ENCODE data around the gene RAB30. TPM values are rescaled to one million over a fixed set of nuclear protein-coding genes. Genes with fewer than 3 reads are reported as not detected.
"Not testable (repeated sequence)": the region's sequence is repeated elsewhere in the genome, so short reads cannot be mapped to it uniquely, and the experiment has no call there.

Gene RAB30
- total RNA-seq, 1 donor from 2014 or later, result 12.3 TPM

DNA sequence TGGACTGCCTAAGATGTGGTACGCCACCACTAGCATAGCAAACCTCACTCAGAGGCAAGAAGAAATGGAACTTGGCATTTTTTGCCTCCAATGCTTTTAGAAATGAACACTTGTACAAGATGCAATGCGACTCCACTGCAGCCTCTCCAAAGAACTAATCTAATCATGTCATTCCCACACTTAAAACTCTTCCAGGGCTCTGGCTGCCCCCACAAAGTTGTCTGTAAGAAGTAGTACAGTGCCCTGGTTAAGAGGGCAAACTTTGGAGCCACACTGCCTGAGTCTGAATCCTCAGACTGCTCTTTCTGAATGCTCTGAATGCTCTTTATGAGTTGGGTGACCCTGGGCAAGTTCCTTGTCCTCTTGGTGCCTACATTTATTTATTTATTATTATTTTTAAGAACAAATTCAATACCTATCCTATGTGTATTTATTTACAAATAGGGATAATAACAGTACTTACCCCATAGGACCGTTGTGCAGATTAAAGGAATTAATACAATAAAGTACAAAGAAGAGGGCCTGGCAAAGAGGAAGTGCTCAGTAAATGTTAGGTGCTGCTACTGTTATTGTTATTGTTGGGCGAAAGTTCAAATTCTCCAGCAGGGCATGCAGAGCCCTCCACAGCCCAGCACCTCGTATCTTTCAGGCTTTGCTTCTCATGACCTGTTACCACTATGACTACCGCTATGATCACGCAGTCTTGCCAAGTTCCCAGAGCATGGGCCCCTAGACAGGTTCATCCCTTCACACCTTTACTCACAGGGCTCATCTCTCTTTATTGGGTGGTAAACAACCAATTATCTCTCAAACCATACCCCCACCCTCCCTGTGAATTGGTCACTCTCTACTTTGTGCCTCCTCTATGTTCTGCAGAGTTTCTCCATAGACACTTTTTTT lies 59.3 kb downstream of the RAB30 start:
- DNase-seq (ENCODE audit: low spot score), result no peak
- H3K27me3 Mint-ChIP-seq (ENCODE audit: insufficient read depth, low read depth), result no peaks in the 10 kb centered on the region
- peaks cover 24% of the 10 kb centered on the region for H3K4me1 Mint-ChIP-seq
- no peak overlapping the region for H3K9ac ChIP-seq
- no peaks in the 10 kb centered on the region for H3K9me3 ChIP-seq (ENCODE audit: low read depth)
- H3K27ac ChIP-seq, result no peak overlapping the region
- peaks cover 12% of the 10 kb centered on the region for H3F3A ChIP-seq (ENCODE audit: low read depth)
- no peaks in the 10 kb centered on the region for H3K79me2 ChIP-seq (ENCODE audit: low read depth)
- peaks cover 4% of the 10 kb centered on the region for H3K4me1 ChIP-seq
- H4K20me1 ChIP-seq (ENCODE audit: low read depth), result peaks cover 8% of the 10 kb centered on the region
- no peaks in the 10 kb centered on the region for H3K36me3 ChIP-seq
- no peak for TF ChIP-seq EZH2 (IDR thresholded peaks at IDR 0.05)
- no peak for TF ChIP-seq EZH2phosphoT487 (IDR thresholded peaks at IDR 0.05)
- TF ChIP-seq, protein P1, sequence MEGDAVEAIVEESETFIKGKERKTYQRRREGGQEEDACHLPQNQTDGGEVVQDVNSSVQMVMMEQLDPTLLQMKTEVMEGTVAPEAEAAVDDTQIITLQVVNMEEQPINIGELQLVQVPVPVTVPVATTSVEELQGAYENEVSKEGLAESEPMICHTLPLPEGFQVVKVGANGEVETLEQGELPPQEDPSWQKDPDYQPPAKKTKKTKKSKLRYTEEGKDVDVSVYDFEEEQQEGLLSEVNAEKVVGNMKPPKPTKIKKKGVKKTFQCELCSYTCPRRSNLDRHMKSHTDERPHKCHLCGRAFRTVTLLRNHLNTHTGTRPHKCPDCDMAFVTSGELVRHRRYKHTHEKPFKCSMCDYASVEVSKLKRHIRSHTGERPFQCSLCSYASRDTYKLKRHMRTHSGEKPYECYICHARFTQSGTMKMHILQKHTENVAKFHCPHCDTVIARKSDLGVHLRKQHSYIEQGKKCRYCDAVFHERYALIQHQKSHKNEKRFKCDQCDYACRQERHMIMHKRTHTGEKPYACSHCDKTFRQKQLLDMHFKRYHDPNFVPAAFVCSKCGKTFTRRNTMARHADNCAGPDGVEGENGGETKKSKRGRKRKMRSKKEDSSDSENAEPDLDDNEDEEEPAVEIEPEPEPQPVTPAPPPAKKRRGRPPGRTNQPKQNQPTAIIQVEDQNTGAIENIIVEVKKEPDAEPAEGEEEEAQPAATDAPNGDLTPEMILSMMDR (IDR thresholded peaks at IDR 0.05), result no peak
- H3K4me2 ChIP-seq, result no peak overlapping the region
- H3K27ac Mint-ChIP-seq, result no peak overlapping the region
- H2AFZ ChIP-seq (replicated peaks), result no peak overlapping the region
- H3K27me3 ChIP-seq, result no peaks in the 10 kb centered on the region
- H3K4me3 Mint-ChIP-seq, result no peak overlapping the region
- H3K9me3 Mint-ChIP-seq, result no peaks in the 10 kb centered on the region
- peaks cover 1% of the 10 kb centered on the region for H3K36me3 Mint-ChIP-seq
- H3K4me3 ChIP-seq, result no peak overlapping the region

DNA sequence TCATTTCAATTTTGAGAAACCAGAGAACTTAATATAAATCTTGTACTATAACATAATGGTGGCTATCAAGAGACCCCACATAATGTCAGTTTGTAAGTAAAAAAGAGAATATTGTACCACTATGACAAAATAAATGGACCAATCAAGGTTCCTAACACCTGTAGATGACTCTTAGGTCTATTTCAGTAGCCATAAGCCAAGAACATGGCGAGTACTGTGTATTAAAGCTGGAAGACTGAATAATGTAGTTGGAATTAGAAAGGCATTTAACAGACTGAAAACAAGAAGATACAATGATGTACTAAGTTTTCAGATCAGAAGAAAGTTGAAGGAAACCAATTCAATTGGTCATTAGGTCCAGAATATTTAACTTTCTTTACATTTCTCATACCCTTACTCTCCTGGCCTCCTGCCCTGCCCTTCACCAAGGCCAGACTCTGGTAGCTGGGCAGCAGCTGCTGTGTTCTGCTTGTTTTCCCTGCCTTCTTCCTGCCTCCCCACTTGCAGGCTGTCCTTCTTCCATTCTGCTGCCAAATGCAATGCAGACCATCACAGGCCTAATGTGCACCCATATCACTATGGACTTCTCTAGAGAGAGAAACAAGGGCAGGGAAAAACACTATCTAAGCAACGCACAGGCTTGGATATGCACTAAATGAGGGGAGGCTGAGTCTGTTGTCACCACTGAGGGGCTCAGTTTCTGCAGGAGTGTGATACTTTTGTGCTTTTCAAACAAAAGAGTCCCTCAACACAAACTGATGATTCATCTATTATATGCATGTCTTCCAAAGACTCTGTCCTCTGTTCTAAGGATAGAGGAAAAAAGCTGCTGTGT lies 60.1 kb downstream of the RAB30 start:
- H3K4me3 Mint-ChIP-seq, result no peak overlapping the region
- no peaks in the 10 kb centered on the region for H3K9me3 Mint-ChIP-seq
- Histone ChIP-seq H4K20me1 (ENCODE audit: low read depth) (peaks cover 9% of the 10 kb centered on the region), H3K4me2 (no peak overlapping the region), H3K4me1 (peaks cover 7% of the 10 kb centered on the region), H2AFZ (replicated peaks) (no peak overlapping the region), H3K36me3 (no peaks in the 10 kb centered on the region), H3F3A (ENCODE audit: low read depth) (peaks cover 18% of the 10 kb centered on the region), H3K4me3 (no peak overlapping the region), H3K27ac (no peak overlapping the region), H3K9me3 (ENCODE audit: low read depth) (no peaks in the 10 kb centered on the region), H3K27me3 (no peaks in the 10 kb centered on the region), H3K9ac (no peak overlapping the region), H3K79me2 (ENCODE audit: low read depth) (no peaks in the 10 kb centered on the region)
- H3K36me3 Mint-ChIP-seq, result peaks cover 1% of the 10 kb centered on the region
- no peak for DNase-seq (ENCODE audit: low spot score)
- H3K4me1 Mint-ChIP-seq, result peaks cover 33% of the 10 kb centered on the region
- no peak overlapping the region for H3K27ac Mint-ChIP-seq
- TF ChIP-seq EZH2 (IDR thresholded peaks at IDR 0.05) (no peak), EZH2phosphoT487 (IDR thresholded peaks at IDR 0.05) (no peak)
- TF ChIP-seq, protein P1 (IDR thresholded peaks at IDR 0.05), result no peak
- no peaks in the 10 kb centered on the region for H3K27me3 Mint-ChIP-seq (ENCODE audit: insufficient read depth, low read depth)

DNA sequence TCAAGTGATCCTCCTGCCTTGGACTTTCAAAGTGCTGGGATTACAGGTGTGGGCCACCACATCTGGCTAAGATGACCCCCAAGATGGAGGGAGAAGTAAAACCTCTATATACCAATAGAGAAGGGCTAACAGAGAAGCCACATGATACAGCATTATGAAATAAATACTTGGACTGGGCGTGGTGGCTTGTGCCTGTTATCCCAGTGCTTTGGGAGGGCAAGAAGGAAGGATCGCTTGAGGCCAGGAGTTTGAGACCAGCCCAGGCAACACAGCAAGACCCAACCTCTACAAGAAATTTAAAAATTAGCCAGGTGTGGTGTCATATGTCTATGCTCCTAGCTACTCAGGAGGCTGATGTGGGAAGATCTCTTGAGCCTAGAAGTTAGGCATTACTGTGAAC lies 61.7 kb downstream of the RAB30 start:
- Mint-ChIP-seq H3K9me3 (no peaks in the 10 kb centered on the region), H3K27me3 (ENCODE audit: insufficient read depth, low read depth) (no peaks in the 10 kb centered on the region)
- H3K36me3 ChIP-seq, result no peaks in the 10 kb centered on the region

DNA sequence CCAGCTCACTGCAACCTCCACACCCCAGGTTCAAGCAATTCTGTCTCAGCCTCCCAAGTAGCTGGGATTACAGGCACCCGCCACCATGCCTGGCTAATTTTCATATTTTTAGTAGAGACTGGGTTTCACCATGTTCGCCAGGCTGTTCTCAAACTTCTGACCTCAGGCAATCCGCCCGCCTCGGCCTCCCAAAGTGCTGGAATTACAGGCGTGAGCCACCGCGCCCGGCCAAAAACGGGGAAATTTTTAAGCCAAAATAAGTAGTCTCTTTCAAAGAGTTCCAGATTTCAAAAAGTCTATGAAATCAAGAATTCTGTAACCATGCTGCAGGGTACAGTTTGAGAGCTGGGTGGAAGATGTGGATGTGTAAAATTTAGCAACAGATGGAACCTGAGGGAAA lies 62.6 kb downstream of the RAB30 start:
- H3K27me3 Mint-ChIP-seq (ENCODE audit: insufficient read depth, low read depth); H3K36me3 ChIP-seq; DNase-seq (ENCODE audit: low spot score); H3K27me3 ChIP-seq; H3K36me3 Mint-ChIP-seq; H3K4me1 ChIP-seq; H3K9me3 ChIP-seq (ENCODE audit: low read depth); H3K27ac Mint-ChIP-seq; H3K9me3 Mint-ChIP-seq; H3K4me3 Mint-ChIP-seq; H3K79me2 ChIP-seq (ENCODE audit: low read depth); H2AFZ ChIP-seq (replicated peaks); H3K27ac ChIP-seq; H3K4me3 ChIP-seq; H3K9ac ChIP-seq; H4K20me1 ChIP-seq (ENCODE audit: low read depth); H3K4me2 ChIP-seq: not testable (repeated sequence)
- H3K4me1 Mint-ChIP-seq, result peaks cover 33% of the 10 kb centered on the region
- H3F3A ChIP-seq (ENCODE audit: low read depth), result peaks cover 18% of the 10 kb centered on the region

More for the DNA sequence above, 61.7 kb downstream of the RAB30 start:
- H3K27me3 ChIP-seq, result no peaks in the 10 kb centered on the region
- no peak for DNase-seq (ENCODE audit: low spot score)
- H3K4me3 Mint-ChIP-seq, result no peak overlapping the region
- H3K9ac ChIP-seq, result no peak overlapping the region
- H3K4me1 Mint-ChIP-seq, result peaks cover 33% of the 10 kb centered on the region
- H3K27ac Mint-ChIP-seq, result no peak overlapping the region
- peaks cover 9% of the 10 kb centered on the region for H4K20me1 ChIP-seq (ENCODE audit: low read depth)
- no peak overlapping the region for H3K27ac ChIP-seq
- H3K4me1 ChIP-seq, result peaks cover 7% of the 10 kb centered on the region
- H3K4me3 ChIP-seq, result no peak overlapping the region
- no peak overlapping the region for H3K4me2 ChIP-seq
- peaks cover 18% of the 10 kb centered on the region for H3F3A ChIP-seq (ENCODE audit: low read depth)
- H3K9me3 ChIP-seq (ENCODE audit: low read depth), result no peaks in the 10 kb centered on the region
- no peak for TF ChIP-seq EZH2phosphoT487 (IDR thresholded peaks at IDR 0.05)
- no peak overlapping the region for H2AFZ ChIP-seq (replicated peaks)
- no peaks in the 10 kb centered on the region for H3K79me2 ChIP-seq (ENCODE audit: low read depth)
- H3K36me3 Mint-ChIP-seq, result peaks cover 1% of the 10 kb centered on the region

All from neural progenitor cell (in vitro differentiated cells).